Gastroesophageal sphincter (tissue), 4 donors: Measurements from ENCODE around the gene TTC9B. TPM values are rescaled to one million over a fixed set of nuclear protein-coding genes. Genes with fewer than 3 reads are reported as not detected.

Experiments used
- total RNA-seq, 4 donors: library from RNA; depleted of rRNA; stranded (reverse); fragments of >200 nt; gene quantifications; one replicate each; pipeline ENCODE4 v1.1.0, GENCODE V29; 2016

The TTC9B gene
- total RNA-seq, 4 donors from 2014 or later: not detected

Other genes starting within 250 kb of the TTC9B start
- 100 to 1,000 TPM in 1 of 4 donors, 10 to 100 TPM in 3; 75.2 to 104 (median 94.7) TPM for gene PSMC4, start 247.2 kb downstream of the TTC9B start, total RNA-seq
- gene ZNF546, start 221.3 kb downstream of the TTC9B start, total RNA-seq: 10 to 100 TPM in 1 of 4 donors, 1 to 10 TPM in 3; 5.2 to 17.7 (median 7.5) TPM
- gene ZNF780B, start 162.2 kb downstream of the TTC9B start, total RNA-seq: 10 to 100 TPM; 14.5 to 22.5 (median 19.7) TPM
- gene ZNF780A, start 127.4 kb downstream of the TTC9B start, total RNA-seq: 10 to 100 TPM in 3 of 4 donors, 1 to 10 TPM in 1; 9.4 to 22.1 (median 15.5) TPM
- gene MAP3K10, start 27.0 kb downstream of the TTC9B start, total RNA-seq: 10 to 100 TPM in 3 of 4 donors, 1 to 10 TPM in 1; 9.8 to 21.3 (median 16.4) TPM
- under 1 TPM in 1 of 4 donors, not detected in 3; 0.13 TPM for gene CCNP, start 8.3 kb upstream of the TTC9B start, total RNA-seq
- 10 to 100 TPM; 64.2 to 88.9 (median 72.8) TPM for gene AKT2, start 67.0 kb upstream of the TTC9B start, total RNA-seq
- gene C19orf47, start 130.0 kb upstream of the TTC9B start, total RNA-seq: 10 to 100 TPM in 3 of 4 donors, 1 to 10 TPM in 1; 10.0 to 29.7 (median 19.2) TPM
- 100 to 1,000 TPM; 237 to 302 (median 266) TPM for gene PLD3, start 130.3 kb upstream of the TTC9B start, total RNA-seq
- gene HIPK4, start 171.8 kb upstream of the TTC9B start, total RNA-seq: 1 to 10 TPM in 1 of 4 donors, under 1 TPM in 1, not detected in 2; 0.19 to 1.1 TPM
- 10 to 100 TPM in 1 of 4 donors, 1 to 10 TPM in 3; 4.5 to 12.7 (median 6.7) TPM for gene PRX, start 195.0 kb upstream of the TTC9B start, total RNA-seq
- gene SERTAD1, start 207.6 kb upstream of the TTC9B start, total RNA-seq: 10 to 100 TPM; 16.6 to 22.1 (median 18.9) TPM
- 10 to 100 TPM; 22.1 to 30.2 (median 26.4) TPM for gene SERTAD3, start 226.0 kb upstream of the TTC9B start, total RNA-seq
- gene BLVRB, start 247.4 kb upstream of the TTC9B start, total RNA-seq: 100 to 1,000 TPM; 146 to 209 (median 164) TPM
- 1 to 10 TPM; 4.7 to 9.4 (median 5.9) TPM for gene SPTBN4, start 248.6 kb upstream of the TTC9B start, total RNA-seq